GM12892 (cell line): ENCODE data around the gene DYRK1B.
"Not testable (repeated sequence)": the region's sequence is repeated elsewhere in the genome, so short reads cannot be mapped to it uniquely, and the experiment has no call there.

Experiments
- POLR2A ChIP-seq: IDR thresholded peaks from 2 replicates; pipeline ENCODE4 v1.6.1; 2011; ENCODE audit warnings: low read depth, low read length, control low read depth
- POLR2AphosphoS5 ChIP-seq: IDR thresholded peaks from 2 replicates; pipeline ENCODE4 v1.6.1; 2011; ENCODE audit warnings: low read depth, low read length, control low read depth
- TAF1 ChIP-seq: IDR thresholded peaks from 2 replicates; pipeline ENCODE4 v1.6.1; 2011; ENCODE audit warnings: low read depth, mild to moderate bottlenecking, control low read depth, low read length, borderline replicate concordance

- not testable (repeated sequence) for TF ChIP-seq POLR2AphosphoS5, POLR2A, TAF1
Measured at GRCh38 chr19:39877488-39877887, 43.5 kb upstream of the DYRK1B start.
